GM23248 (cell line): ENCODE measurements around the gene LLGL1.

Experiments used
- EZH2 ChIP-seq: fragments of 200-600 bp; sonication (generic); IDR thresholded peaks from 2 replicates; pipeline ENCODE4 v1.6.1; 2018; ENCODE audit warnings: antibody characterized with exemption, mild to moderate bottlenecking; ENCODE audit not compliant: insufficient read depth, poor library complexity, severe bottlenecking
- EZH2phosphoT487 ChIP-seq: fragments of 200-600 bp; sonication (generic); IDR thresholded peaks from 2 replicates; pipeline ENCODE4 v1.6.1; 2018; ENCODE audit warnings: antibody characterized with exemption, moderate library complexity, mild to moderate bottlenecking, low read depth; ENCODE audit not compliant: insufficient read depth

DNA sequence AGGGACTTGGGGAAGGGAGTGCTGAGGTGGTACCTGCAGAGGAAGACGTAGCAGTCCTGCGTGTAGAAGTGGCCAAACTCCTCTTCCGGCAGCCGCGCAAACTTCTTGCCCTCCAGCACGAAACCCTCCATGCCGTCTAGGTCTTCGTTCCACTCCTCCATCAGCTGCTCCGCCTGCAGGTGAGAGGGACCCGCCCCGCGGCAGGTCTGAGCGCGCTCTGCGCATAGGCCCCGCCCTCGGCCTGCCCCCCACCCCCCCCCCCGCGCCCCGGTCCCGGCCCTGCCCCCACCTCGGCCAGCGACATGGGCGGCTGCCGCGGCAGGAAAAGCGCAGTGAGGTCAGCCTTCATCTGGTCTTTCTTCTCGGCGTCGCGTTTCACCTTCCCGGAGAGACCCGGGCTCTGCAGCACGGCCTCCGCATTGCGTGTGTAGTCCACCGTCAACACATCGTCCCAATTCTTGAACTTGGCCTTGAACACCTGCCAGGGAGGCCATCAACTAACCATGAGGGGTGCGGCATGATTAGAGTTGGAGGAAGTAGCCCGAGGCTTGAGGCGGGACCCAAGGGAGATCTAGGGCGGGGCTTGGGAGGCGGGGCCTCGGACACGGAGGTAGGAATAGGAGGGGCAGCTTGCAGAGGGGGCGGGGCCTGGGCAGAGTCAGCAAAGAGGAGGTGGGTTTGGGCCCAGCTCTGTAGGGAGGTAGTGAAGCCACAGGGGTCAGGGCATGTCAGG, 21.6 kb downstream of the LLGL1 start:
- TF ChIP-seq EZH2phosphoT487, result no peak
- TF ChIP-seq EZH2, result no peak
